Subcutaneous preadipocyte (primary cell): ENCODE data around the gene HUS1. TPM values are rescaled to one million over a fixed set of nuclear protein-coding genes. Genes with fewer than 3 reads are reported as not detected.

Source experiments
- total RNA-seq: library from RNA; depleted of rRNA; stranded (reverse); fragments of >200 nt; gene quantifications from 2 replicates; pipeline ENCODE4 v1.2.3, GENCODE V29; 2012

Gene HUS1
- 13.6 and 19.2 TPM in 2 replicates for total RNA-seq

GRCh38 chr7:47979145-47979831 is at the start of gene HUS1:
HUS1 (minus strand) TSS chr7:47979615; CDS start chr7:47979519, 96 bp downstream.

GRCh38 chr7:48028938-48029337 is 49.5 kb upstream of the HUS1 start, which contains the start of gene SUN3:
SUN3 (minus strand) TSS chr7:48029107; CDS start chr7:48028938, 169 bp downstream.

GRCh38 chr7:47948141-47948790 is 31.1 kb downstream of the HUS1 start, which contains the start of gene PKD1L1:
PKD1L1 (minus strand) TSS chr7:47948466; CDS start chr7:47948440, 26 bp downstream.

Other genes starting within 250 kb of the HUS1 start
- under 0.01 TPM in 2 replicates for gene PKD1L1, start 31.1 kb downstream of the HUS1 start, total RNA-seq
- not detected in 2 replicates for gene SUN3, start 49.5 kb upstream of the HUS1 start, total RNA-seq
- not detected in 2 replicates for gene C7orf57, start 55.9 kb upstream of the HUS1 start, total RNA-seq
- 10.6 and 12.9 TPM in 2 replicates for gene UPP1, start 109.7 kb upstream of the HUS1 start, total RNA-seq
- not detected in 2 replicates for gene ABCA13, start 191.8 kb upstream of the HUS1 start, total RNA-seq